NCI-H460 (cell line): ENCODE data around the gene ZCCHC7. TPM values are rescaled to one million over a fixed set of nuclear protein-coding genes. Genes with fewer than 3 reads are reported as not detected.

ENCODE experiments used
- DNase-seq: peaks from one replicate; pipeline ENCODE4 v3.0.0-alpha.2; 2016; ENCODE audit warnings: low read depth; ENCODE audit errors: extremely low read depth
- total RNA-seq: library from RNA; depleted of rRNA; stranded (reverse); fragments of >200 nt; shearing (Covaris generic); gene quantifications from 2 replicates; pipeline ENCODE4 v1.2.3, GENCODE V29; 2014

ZCCHC7 gene
- total RNA-seq, 1 experiment from 2014 or later = 18.9 TPM

DNA sequence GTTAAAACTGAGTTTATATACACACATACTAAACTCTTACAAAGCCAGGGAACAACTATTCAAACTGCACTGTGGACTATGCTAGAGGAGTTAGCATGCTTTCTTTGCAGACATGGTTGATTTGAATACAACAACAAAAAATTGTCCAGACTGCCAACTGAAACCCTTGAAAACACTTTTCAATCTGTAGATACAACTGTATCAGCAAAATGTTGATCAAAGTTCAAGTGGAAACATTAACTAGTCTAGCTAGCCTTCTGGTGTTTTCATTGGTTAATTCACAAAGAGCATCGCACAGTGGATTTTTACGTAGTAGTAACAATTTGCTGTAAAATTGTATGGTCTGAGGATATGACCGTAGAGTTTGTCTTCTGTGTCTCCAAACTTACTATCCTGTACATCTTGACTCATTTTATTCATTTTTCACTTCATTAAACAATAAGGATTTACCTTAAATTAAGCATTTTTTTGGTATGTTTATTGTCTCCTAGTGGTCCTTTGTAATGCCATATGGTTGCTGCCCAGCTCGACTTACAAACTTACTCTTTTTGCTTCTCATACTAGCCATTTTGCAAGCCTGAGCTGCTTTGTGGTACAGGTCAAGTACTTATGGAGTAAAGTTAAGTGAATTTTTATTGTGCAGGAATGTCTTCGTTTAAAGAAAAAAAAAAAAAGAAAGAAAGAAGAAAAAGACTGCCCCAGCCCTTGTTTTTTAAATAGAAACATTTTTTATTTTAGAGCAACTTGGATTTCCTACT, 123.4 kb downstream of the ZCCHC7 start:
- no peak for DNase-seq

DNA sequence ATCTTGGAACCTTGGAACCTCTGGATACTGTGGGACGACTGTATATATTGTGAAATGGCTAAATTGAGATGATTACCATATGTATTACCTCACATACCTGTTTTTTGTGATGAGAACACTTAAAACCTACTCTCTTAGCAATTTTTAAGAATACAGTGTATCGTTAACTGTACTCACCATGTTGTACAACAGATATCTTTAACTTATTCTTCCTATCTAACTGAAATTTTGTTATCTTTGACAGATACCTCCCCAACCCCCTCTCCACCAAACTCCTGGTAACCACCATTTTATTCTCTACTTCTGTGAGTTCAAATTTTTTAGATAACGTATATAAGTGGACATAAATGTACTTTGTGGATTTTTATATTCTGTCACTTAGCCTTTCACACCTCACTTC, 126.5 kb downstream of the ZCCHC7 start:
- no peak for DNase-seq

DNA sequence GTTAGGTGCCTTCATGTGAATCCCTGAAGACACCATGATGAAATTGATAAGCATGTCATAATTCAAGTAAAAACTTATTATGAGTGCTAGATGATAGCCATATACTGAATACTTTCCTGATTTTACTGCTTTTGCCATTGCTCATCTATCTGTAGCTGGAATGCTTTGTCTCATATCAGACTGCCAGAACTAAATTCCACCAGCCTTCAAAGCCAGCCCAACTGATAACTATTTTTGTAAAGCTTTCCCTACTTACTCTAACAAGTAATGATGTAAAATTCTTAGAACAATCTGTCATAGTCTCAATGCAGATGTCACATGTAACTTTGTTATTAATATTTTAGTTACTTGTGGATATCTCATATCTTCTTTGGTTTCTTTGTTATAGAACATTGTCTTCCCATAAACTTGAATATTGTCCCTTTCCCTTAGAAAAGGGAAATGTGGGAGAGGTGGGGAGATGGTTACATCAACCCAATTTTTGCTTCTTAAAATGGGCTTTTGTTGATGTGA, 128.3 kb downstream of the ZCCHC7 start:
- DNase-seq = no peak

- no peak for DNase-seq
Observed at GRCh38 chr9:37251452-37251851, 131.1 kb downstream of the ZCCHC7 start.

DNA sequence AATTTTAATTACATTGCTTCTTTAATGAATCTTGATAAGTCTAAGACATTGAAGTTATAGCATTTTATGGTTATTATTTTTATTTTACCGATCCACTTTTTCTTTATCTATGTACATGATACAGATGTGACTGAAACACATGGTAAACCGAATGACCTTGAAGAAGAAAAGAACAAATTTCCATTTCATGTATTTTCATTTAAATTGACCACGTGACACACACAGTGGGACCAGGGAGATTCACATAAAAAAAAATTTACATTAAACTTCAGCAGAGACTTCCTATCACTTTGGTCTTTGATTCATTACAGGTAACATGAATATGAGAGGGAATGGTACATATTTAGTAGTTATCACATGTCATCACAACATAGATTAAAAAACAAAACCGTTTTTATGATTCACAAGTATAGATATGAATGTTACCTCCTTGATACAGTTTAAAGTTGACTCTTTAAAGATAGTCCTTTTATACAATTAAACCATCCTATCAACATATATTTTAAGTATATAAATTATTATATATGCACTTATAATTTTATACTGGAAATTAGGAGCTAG, 133.1 kb downstream of the ZCCHC7 start:
- no peak for DNase-seq

DNA sequence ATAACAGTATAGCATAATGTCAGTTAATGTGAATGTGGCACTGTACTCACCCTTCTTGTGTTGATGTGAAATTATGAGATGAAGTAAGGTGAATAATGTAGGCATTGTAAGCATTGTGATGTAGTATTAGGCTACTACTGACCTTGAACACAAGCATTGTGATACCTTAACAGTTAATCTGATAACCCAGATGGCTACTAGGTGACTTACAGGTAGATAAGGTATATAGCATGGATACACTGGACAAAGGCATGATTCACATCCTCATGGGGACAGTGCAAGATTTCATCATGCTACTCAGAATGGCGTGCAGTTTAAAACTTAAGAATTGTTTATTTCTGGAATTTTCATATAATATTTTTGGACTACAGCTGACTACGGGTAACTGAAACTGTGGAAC, 134.8 kb downstream of the ZCCHC7 start:
- DNase-seq = no peak

- DNase-seq = no peak
Observed at GRCh38 chr9:37255944-37256862, 135.8 kb downstream of the ZCCHC7 start.

DNA sequence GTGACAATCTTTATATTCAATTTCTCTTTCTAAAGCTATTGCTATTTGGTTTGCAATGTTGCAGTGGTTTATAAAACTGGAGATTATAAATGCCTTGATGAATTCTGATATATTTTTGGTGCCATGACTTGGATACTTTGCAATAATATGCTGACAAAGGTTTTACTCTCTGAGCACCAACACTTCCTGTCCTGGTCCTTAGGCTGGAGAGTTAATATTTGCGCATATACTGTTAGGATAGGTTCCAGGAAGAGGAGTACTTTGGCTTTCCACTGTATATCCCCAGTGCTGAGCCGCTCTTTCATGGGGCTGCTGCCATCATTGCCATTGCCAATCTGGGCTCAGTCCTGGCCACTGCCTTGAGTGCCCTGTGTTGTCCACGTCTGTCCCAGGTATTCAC, 139.6 kb downstream of the ZCCHC7 start:
- no peak for DNase-seq

DNA sequence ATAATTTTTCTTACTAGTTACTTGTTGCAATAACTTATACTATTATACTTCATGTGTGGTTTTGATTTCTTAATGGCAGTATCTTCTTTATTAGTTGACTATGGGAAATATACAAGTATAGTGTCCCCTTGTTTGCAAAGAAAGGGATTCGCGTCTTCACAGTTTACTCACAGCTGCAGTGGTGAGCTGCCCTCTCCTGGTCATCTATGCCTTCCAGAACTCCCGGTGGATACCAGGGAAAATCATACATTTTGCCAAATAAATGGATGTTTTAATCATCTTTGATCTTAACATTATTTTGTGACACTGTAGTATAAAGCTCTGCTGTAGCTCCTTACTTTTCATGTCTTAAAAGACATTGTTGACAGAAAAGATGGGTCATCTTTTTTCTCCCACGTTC, 142.0 kb downstream of the ZCCHC7 start:
- peak; percentile 6 for DNase-seq

GRCh38 chr9:37264539-37264938, 144.2 kb downstream of the ZCCHC7 start:
- DNase-seq = no peak

GRCh38 chr9:37266630-37267029, 146.3 kb downstream of the ZCCHC7 start:
- no peak for DNase-seq

DNA sequence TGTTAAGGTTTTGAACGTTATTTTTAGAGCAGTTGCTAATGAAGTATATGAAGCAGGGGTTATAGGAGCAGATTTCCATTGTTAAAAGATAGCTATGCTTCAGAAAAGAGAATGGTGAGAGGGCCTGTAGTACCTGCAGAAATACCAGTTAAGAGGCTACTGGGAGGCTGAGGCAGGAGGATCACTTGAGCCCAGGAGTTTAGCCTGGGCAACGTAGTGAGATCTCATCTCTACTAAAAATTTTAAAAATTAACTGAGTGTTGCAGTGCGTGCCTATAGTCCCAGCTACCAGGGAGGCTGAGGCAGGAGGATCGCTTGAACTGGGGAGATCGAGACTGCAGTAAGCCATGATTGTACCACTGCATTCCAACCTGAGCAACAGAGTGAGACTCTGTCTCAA, 148.8 kb downstream of the ZCCHC7 start:
- no peak for DNase-seq

DNA sequence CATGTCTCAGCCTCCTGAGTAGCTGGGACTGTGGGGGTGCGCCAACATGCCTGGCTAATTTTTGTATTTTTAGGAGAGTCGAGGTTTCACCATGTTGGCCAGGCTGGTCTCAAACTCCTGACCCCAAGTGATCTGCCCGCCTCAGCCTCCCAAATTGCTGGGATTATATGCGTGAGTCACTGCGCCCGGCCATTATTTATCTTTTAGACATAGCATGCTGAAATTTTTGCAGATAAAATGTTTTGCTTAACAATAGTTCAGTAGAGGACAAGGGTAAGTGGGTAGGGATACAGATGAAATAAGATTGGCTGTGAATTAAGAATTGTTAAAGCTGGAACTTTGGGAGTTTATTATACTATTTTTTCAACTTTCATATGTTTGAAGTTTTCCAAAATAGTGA, 151.3 kb downstream of the ZCCHC7 start:
- DNase-seq = no peak

- DNase-seq = no peak
Observed at GRCh38 chr9:37273595-37273994, 153.2 kb downstream of the ZCCHC7 start.

- DNase-seq = no peak
Observed at GRCh38 chr9:37281541-37281940, 161.2 kb downstream of the ZCCHC7 start.

DNA sequence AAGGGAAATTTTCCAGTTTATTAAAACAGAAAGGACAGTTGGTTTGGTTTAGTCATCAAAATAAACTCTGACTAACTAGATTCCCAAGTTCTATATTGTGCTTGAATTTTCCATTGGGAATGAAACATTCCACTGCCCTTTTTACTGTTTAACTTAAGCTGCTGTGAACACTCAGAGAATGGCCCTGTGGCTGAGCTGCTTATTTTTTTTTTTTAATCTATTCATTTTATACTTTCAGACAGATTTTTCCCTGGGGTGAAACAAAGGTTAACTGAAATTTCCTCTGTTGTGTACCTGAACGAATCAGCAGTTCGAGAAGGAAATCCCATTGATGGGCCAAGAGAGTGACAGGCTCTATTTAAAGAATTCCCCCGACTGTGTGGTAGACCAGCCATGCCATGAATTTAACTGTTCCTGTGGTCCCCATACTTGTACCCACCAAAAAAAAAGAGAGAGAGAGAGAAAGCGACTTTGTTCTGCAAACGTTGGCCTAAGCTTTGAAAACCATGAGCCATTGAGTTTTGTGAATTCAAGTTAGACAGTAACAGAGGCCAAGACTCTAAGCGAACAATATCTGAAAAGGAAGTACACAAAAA, 163.5 kb downstream of the ZCCHC7 start:
- DNase-seq = peak; percentile 14

- DNase-seq = no peak
Observed at GRCh38 chr9:37284636-37285035, 164.3 kb downstream of the ZCCHC7 start.

DNA sequence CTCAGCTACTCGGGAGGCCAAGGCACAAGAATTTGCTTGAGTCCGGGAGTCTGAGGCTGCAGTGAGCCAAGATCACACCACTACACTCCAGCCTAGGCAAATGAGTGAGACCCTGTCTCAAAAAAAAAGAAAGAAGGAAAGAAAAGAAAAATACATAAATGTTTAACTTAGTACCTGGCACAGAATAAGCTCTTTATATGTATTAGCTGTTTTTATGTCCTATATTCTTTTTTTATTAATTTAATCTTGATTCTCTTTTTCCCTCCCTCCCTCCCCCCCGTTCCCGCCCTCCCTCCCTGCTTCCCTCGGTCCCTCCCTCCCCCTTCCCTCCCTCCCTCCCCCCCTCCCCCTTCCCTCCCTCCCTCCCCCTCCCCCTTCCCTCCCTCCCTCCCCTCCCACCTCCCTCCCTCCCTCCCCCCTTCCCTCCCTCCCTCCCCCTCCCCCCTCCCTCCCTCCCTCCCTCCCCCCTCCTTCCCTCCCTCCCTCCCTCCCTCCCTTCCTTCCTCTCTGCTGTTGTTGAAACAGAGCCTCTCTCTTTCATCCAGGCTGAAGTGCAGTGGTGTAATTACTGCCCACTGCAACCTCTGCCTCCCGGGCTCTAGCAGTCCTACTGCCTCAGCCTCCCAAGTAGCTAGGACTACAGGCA, 166.3 kb downstream of the ZCCHC7 start:
- no peak for DNase-seq

- no peak for DNase-seq
Observed at GRCh38 chr9:37287317-37287716, 166.9 kb downstream of the ZCCHC7 start.

DNA sequence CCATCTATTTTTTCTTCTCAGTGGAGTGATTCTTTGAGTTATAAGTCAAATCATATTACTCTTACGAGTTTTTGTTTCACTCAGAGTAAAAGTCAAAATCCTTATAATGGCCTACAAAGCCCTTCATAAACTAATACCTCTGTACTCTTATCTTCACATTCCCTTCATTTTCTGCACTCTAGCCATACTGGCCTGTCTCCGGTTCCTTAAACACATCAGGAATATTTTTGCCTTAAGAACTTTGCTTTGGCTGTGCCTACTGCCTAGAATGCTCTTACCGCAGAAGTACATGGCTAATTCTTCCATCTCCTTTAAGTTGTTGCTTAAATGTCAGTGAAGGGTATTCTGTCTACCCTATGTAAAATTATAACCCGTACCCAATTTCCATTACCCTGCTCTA, 169.3 kb downstream of the ZCCHC7 start:
- DNase-seq = no peak
